NCI-H2029 (cell line): ENCODE data around the gene ARHGAP26.

Source experiments
- DNase-seq: peaks from one replicate; lab custom pipeline; 2025; lab: John Stamatoyannopoulos, UW

ARHGAP26 gene

DNA sequence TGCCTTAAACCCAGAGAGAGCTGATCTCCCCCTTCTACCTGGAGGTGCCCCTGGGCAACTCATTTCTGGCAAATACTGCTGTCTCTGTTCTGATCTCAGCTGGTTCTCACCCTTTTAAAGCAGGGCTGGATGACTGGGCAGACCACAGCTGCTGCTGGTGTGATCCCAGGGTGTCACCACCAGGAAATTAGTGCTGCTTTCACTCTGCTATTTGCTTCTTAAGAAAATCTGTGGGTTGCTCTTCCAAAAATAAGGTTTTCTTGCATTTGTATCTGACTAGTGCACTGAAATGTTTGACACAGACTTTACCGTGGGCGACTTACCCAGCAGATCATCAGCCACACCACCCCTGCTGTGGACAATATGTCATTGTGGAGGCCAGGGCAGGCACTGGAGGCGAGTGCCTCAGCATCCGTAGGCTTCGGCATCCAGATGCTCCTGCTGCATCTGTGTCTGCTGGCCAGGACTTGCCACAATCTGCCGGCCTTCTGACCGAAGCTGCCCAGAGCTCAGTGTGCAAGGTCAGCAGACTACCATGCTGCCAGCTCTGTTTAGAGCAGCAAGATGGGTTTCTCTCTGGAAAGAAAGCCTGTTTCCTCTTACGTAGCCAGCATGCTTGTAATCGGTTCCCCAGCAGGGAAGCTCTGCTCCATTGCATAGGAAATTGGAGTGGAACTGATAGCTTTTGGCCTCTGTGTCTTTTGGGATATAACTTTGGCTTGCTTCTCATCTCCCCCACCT, 13.6 kb downstream of the ARHGAP26 start:
- no peak for DNase-seq

- DNase-seq = no peak
Measured at GRCh38 chr5:142784401-142784955, 14.3 kb downstream of the ARHGAP26 start.

- DNase-seq = no peak
Measured at GRCh38 chr5:142785206-142785605, 15.0 kb downstream of the ARHGAP26 start.

GRCh38 chr5:142789206-142789605, 19.0 kb downstream of the ARHGAP26 start:
- DNase-seq = no peak

- no peak for DNase-seq
Measured at GRCh38 chr5:142792012-142792864, 22.1 kb downstream of the ARHGAP26 start.

DNA sequence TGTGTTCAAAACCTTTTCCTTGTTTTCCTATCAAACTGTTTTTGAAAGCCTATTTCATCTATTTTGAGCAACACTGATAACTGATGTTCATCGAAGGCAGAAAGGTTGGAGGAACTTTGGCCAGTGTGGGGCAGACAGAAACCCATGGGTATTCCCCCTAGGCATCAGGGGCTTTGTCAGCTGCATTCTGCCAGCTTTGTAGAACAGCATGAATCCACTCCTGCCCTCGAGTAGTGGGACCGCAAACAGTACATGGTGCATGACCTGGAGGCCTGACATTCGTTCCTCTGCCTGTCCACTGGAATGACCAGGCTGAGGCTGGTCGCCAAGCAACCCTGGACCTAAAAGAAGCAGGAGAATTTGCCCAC, 22.7 kb downstream of the ARHGAP26 start:
- no peak for DNase-seq

- no peak for DNase-seq
Measured at GRCh38 chr5:142794537-142794936, 24.4 kb downstream of the ARHGAP26 start.

DNA sequence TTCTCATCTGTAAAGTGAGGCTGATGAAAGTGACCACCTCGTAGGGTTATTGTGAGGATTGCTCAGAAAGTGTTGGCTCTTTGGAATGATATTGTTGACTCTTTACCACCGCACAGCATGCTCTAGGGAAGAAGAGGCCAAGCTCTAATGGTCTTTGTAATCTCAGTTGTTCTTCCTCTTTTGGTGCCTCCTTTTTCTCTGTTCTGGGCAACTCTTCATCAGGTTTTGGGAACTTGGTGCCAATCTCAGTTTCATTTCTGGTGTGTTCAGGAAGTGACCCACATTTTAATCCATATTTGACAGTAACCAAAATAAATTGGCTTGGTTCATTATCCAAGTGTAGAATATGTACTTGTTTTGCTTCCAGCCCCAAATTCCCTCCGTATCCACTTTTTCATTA, 25.1 kb downstream of the ARHGAP26 start:
- no peak for DNase-seq

GRCh38 chr5:142796492-142797109, 26.4 kb downstream of the ARHGAP26 start:
- DNase-seq = no peak

- DNase-seq = no peak
Measured at GRCh38 chr5:142797420-142797819, 27.2 kb downstream of the ARHGAP26 start.

- DNase-seq = no peak
Measured at GRCh38 chr5:142798099-142798770, 28.1 kb downstream of the ARHGAP26 start.

DNA sequence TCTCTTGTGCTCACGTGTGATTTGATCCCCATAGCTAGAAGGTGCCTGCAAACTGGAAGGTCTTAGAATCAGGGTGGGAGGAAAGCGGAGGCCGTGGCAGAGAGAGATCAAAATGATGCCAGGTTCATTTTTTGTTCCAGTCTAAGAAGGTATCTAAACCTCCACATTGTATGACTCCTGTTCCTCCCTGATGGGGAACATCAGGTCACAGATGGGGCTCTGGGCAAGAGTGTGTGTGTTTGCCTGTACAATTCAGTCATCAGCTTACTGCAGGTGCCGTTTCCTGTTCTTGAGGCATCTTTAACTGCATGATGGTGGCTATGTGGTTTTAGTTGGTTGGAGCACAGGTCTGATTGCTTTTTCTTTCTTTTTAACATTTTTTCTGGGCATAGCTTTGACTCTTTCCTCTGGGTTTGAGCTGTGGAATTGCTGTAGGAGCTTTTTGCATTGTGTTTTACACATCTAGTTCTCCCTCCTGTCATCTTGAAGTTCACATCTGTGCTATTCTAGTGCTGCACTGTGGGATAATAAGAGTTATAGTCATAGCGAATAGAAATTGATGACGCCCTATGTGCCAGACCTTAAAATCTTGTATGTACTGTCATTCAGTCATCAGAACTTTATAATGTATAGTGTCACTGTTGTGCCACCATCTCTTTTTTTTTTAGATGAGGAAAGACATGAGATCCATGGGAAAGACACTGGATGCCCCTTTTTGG, 30.8 kb downstream of the ARHGAP26 start:
- DNase-seq = no peak

- no peak for DNase-seq
Measured at GRCh38 chr5:142801495-142801871, 31.3 kb downstream of the ARHGAP26 start.

GRCh38 chr5:142803428-142804125, 33.4 kb downstream of the ARHGAP26 start:
- no peak for DNase-seq

- DNase-seq = no peak
Measured at GRCh38 chr5:142805339-142805738, 35.2 kb downstream of the ARHGAP26 start.

DNA sequence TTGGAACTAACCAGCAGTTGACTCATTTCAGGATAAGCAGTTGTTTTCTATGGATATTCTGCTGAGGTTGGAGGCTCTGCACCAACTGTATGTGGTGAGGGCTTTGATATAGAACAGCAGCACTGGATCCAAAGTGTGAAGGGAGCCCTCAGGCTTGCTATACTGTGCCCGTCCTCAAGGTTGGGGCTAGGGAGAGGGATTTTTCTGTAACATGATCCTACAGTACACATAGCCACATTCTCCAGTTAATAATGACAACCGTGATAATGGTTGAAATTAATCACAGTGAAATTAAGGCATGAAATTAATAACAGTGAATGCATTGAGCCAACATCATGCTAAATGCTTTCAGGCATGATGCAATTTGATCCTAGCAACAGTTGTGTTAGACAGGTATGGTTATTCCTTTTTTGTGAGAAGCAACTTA, 36.7 kb downstream of the ARHGAP26 start:
- DNase-seq = no peak

GRCh38 chr5:142807372-142807911, 37.3 kb downstream of the ARHGAP26 start:
- no peak for DNase-seq

DNA sequence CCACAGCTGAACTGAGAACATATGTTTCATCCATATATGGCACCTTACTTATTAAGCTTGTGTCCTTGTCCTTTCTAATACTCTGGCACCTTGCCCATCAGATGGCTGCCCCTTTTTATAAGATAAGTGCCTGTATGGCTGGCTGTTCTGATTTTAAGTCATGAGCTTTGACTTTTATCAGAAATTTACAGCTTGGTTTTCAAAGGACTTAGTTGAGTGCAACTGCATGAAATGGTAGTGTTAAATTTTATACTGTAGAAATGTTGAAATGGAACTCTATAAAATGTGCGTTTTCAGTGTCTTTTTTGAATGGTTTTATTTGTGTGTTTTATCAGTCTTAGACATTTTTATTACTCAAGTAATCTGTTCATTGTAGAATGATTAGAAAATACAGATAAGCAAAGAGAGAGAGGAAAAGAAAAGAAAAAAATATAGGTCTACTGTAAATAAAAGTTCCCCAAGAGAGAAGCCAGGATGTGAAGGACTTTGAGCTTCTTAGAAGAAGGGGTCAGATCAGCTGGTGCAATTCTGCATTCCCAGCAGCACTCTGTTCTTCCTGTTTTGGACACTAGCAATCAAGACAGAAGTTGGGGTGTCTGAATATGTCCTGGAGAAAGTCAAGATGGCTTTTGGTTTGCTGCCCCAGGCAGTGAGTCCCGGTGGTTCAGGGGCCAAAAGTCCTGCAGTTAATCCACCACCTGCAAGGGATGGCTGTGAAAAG, 38.9 kb downstream of the ARHGAP26 start:
- DNase-seq = no peak

GRCh38 chr5:142810081-142810480, 39.9 kb downstream of the ARHGAP26 start:
- no peak for DNase-seq
